ENCODE results near the gene CGB1.

DNA sequence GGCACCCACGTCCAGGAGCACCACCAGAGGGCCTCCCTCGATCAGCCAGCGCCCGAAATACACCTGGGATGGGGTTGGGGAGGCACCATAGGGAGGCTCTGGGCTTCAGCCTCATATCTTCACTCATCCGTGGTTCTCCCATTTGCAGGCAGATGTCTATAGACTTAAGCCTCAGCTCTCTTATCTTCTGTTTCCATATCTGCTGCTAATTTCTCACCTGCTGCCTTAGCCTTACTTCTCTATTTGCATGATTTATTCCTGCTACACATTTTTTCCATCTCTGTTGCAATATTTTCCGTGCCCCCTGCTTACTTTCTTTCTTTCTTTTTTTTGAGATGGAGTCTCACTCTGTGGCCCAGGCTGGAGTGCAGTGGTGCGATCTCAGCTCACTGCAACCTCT, 49.4 kb downstream of the CGB1 start:
- TF ChIP-seq CTCF (IDR thresholded peaks at IDR 0.05) = no peak
- no peak for TF ChIP-seq ZFX (IDR thresholded peaks at IDR 0.05; ENCODE audit: borderline replicate concordance)

Measured in 22Rv1 (cell line).